Stimulated activated naive CD8-positive, alpha-beta T cell treated with anti-CD3 and anti-CD28 coated beads, Interleukin-15, Interleukin-2, amounts not matched to agents 100 ng/mL and 50 ng/mL, for 24 hours (primary cell): ENCODE results near the gene CARTPT.

Experiments used
- H3K27ac Mint-ChIP-seq: one replicate; pipeline ENCODE4 v1.8.0; 2021; ENCODE audit warnings: mild to moderate bottlenecking, mixed read lengths
- H3K27me3 Mint-ChIP-seq: one replicate; pipeline ENCODE4 v1.8.0; 2021; ENCODE audit warnings: mixed read lengths
- H3K36me3 Mint-ChIP-seq: one replicate; pipeline ENCODE4 v1.8.0; 2021; ENCODE audit warnings: low read depth, mixed read lengths
- H3K4me1 Mint-ChIP-seq: one replicate; pipeline ENCODE4 v1.8.0; 2021; ENCODE audit warnings: low read depth, mixed read lengths
- H3K4me3 Mint-ChIP-seq: one replicate; pipeline ENCODE4 v1.8.0; 2021; ENCODE audit warnings: mild to moderate bottlenecking, mixed read lengths
- H3K9me3 Mint-ChIP-seq: one replicate; pipeline ENCODE4 v1.8.0; 2021; ENCODE audit warnings: mixed read lengths

CARTPT gene

GRCh38 chr5:71705421-71705820, 13.7 kb upstream of the CARTPT start:
- Mint-ChIP-seq H3K4me1 (no peaks in the 10 kb centered on the region), H3K4me3 (no peak overlapping the region), H3K9me3 (no peaks in the 10 kb centered on the region), H3K36me3 (no peaks in the 10 kb centered on the region), H3K27ac (no peak overlapping the region), H3K27me3 (peaks cover 20% of the 10 kb centered on the region)

- no peak overlapping the region for H3K4me3 Mint-ChIP-seq
- H3K36me3 Mint-ChIP-seq: no peaks in the 10 kb centered on the region
- no peaks in the 10 kb centered on the region for H3K4me1 Mint-ChIP-seq
- H3K9me3 Mint-ChIP-seq: no peaks in the 10 kb centered on the region
- H3K27me3 Mint-ChIP-seq: peaks cover 20% of the 10 kb centered on the region
- H3K27ac Mint-ChIP-seq: no peak overlapping the region
Measured at GRCh38 chr5:71706906-71707305, 12.2 kb upstream of the CARTPT start.

GRCh38 chr5:71711610-71712009, 7.5 kb upstream of the CARTPT start:
- H3K27ac Mint-ChIP-seq: no peak overlapping the region
- peaks cover 39% of the 10 kb centered on the region for H3K27me3 Mint-ChIP-seq
- no peaks in the 10 kb centered on the region for H3K36me3 Mint-ChIP-seq
- H3K4me1 Mint-ChIP-seq: no peaks in the 10 kb centered on the region
- H3K4me3 Mint-ChIP-seq: no peak overlapping the region
- no peaks in the 10 kb centered on the region for H3K9me3 Mint-ChIP-seq

- Mint-ChIP-seq H3K27me3 (peaks cover 48% of the 10 kb centered on the region), H3K4me1 (no peaks in the 10 kb centered on the region), H3K27ac (no peak overlapping the region), H3K4me3 (no peak overlapping the region), H3K9me3 (no peaks in the 10 kb centered on the region), H3K36me3 (no peaks in the 10 kb centered on the region)
Measured at GRCh38 chr5:71714911-71715310, 4.2 kb upstream of the CARTPT start.

- H3K9me3 Mint-ChIP-seq: no peaks in the 10 kb centered on the region
- H3K27ac Mint-ChIP-seq: no peak overlapping the region
- no peaks in the 10 kb centered on the region for H3K4me1 Mint-ChIP-seq
- H3K27me3 Mint-ChIP-seq: peaks cover 32% of the 10 kb centered on the region
- no peaks in the 10 kb centered on the region for H3K36me3 Mint-ChIP-seq
- no peak overlapping the region for H3K4me3 Mint-ChIP-seq
Measured at GRCh38 chr5:71727978-71728377, 8.9 kb downstream of the CARTPT start.

- H3K9me3 Mint-ChIP-seq: no peaks in the 10 kb centered on the region
- no peak overlapping the region for H3K4me3 Mint-ChIP-seq
- no peaks in the 10 kb centered on the region for H3K36me3 Mint-ChIP-seq
- no peak overlapping the region for H3K27ac Mint-ChIP-seq
- H3K4me1 Mint-ChIP-seq: no peaks in the 10 kb centered on the region
- H3K27me3 Mint-ChIP-seq: peaks cover 22% of the 10 kb centered on the region
Measured at GRCh38 chr5:71731015-71731414, 11.9 kb downstream of the CARTPT start.

- Mint-ChIP-seq H3K27ac (no peak overlapping the region), H3K4me3 (no peak overlapping the region), H3K27me3 (peaks cover 19% of the 10 kb centered on the region), H3K4me1 (no peaks in the 10 kb centered on the region), H3K36me3 (no peaks in the 10 kb centered on the region), H3K9me3 (no peaks in the 10 kb centered on the region)
Measured at GRCh38 chr5:71732011-71732410, 12.9 kb downstream of the CARTPT start.

GRCh38 chr5:71734141-71734540, 15.1 kb downstream of the CARTPT start:
- Mint-ChIP-seq H3K36me3 (no peaks in the 10 kb centered on the region), H3K9me3 (no peaks in the 10 kb centered on the region), H3K4me3 (no peak overlapping the region), H3K27ac (no peak overlapping the region), H3K4me1 (no peaks in the 10 kb centered on the region), H3K27me3 (peaks cover 7% of the 10 kb centered on the region)

GRCh38 chr5:71737931-71738539, 19.0 kb downstream of the CARTPT start:
- H3K4me1 Mint-ChIP-seq: no peaks in the 10 kb centered on the region
- peaks cover 7% of the 10 kb centered on the region for H3K9me3 Mint-ChIP-seq
- no peaks in the 10 kb centered on the region for H3K36me3 Mint-ChIP-seq
- no peak overlapping the region for H3K4me3 Mint-ChIP-seq
- no peak overlapping the region for H3K27ac Mint-ChIP-seq
- peaks cover 13% of the 10 kb centered on the region for H3K27me3 Mint-ChIP-seq

- no peaks in the 10 kb centered on the region for H3K4me1 Mint-ChIP-seq
- peaks cover 11% of the 10 kb centered on the region for H3K27me3 Mint-ChIP-seq
- no peak overlapping the region for H3K27ac Mint-ChIP-seq
- H3K36me3 Mint-ChIP-seq: no peaks in the 10 kb centered on the region
- H3K4me3 Mint-ChIP-seq: no peak overlapping the region
- H3K9me3 Mint-ChIP-seq: peaks cover 7% of the 10 kb centered on the region
Measured at GRCh38 chr5:71738662-71739361, 19.7 kb downstream of the CARTPT start.

GRCh38 chr5:71740015-71740753, 21.1 kb downstream of the CARTPT start:
- H3K27me3 Mint-ChIP-seq: peaks cover 11% of the 10 kb centered on the region
- no peak overlapping the region for H3K4me3 Mint-ChIP-seq
- H3K9me3 Mint-ChIP-seq: peaks cover 7% of the 10 kb centered on the region
- H3K36me3 Mint-ChIP-seq: no peaks in the 10 kb centered on the region
- H3K4me1 Mint-ChIP-seq: no peaks in the 10 kb centered on the region
- no peak overlapping the region for H3K27ac Mint-ChIP-seq

GRCh38 chr5:71743155-71743554, 24.1 kb downstream of the CARTPT start:
- H3K36me3 Mint-ChIP-seq: no peaks in the 10 kb centered on the region
- no peaks in the 10 kb centered on the region for H3K4me1 Mint-ChIP-seq
- no peak overlapping the region for H3K4me3 Mint-ChIP-seq
- H3K27ac Mint-ChIP-seq: no peak overlapping the region
- H3K9me3 Mint-ChIP-seq: peaks cover 7% of the 10 kb centered on the region
- peaks cover 7% of the 10 kb centered on the region for H3K27me3 Mint-ChIP-seq

- no peaks in the 10 kb centered on the region for H3K36me3 Mint-ChIP-seq
- no peak overlapping the region for H3K4me3 Mint-ChIP-seq
- no peak overlapping the region for H3K27ac Mint-ChIP-seq
- peaks cover 7% of the 10 kb centered on the region for H3K27me3 Mint-ChIP-seq
- H3K9me3 Mint-ChIP-seq: peaks cover 7% of the 10 kb centered on the region
- H3K4me1 Mint-ChIP-seq: no peaks in the 10 kb centered on the region
Measured at GRCh38 chr5:71744009-71744790, 25.1 kb downstream of the CARTPT start.

GRCh38 chr5:71747182-71747581, 28.1 kb downstream of the CARTPT start:
- Mint-ChIP-seq H3K4me3 (no peak overlapping the region), H3K27ac (no peak overlapping the region), H3K4me1 (no peaks in the 10 kb centered on the region), H3K27me3 (no peaks in the 10 kb centered on the region), H3K36me3 (no peaks in the 10 kb centered on the region), H3K9me3 (no peaks in the 10 kb centered on the region)

GRCh38 chr5:71748360-71748759, 29.3 kb downstream of the CARTPT start:
- no peak overlapping the region for H3K27ac Mint-ChIP-seq
- H3K4me3 Mint-ChIP-seq: no peak overlapping the region
- H3K4me1 Mint-ChIP-seq: no peaks in the 10 kb centered on the region
- no peaks in the 10 kb centered on the region for H3K9me3 Mint-ChIP-seq
- no peaks in the 10 kb centered on the region for H3K36me3 Mint-ChIP-seq
- no peaks in the 10 kb centered on the region for H3K27me3 Mint-ChIP-seq
